IMR-90 (cell line): ENCODE results near the gene HELZ. TPM values are rescaled to one million over a fixed set of nuclear protein-coding genes. Genes with fewer than 3 reads are reported as not detected.

Source experiments
- ATAC-seq: fragments of 200-7000 bp; cut with Tn5 transposase; 2 replicates; pipeline ENCODE4 v1.9.1; 2020; ENCODE audit warnings: low read depth, mild to moderate bottlenecking, moderate library complexity
- BruUV-seq: library from RNA; stranded (reverse); fragments of 400-500 nt; replicated peaks from 2 replicates; lab custom pipeline; 2021; lab: Mats Ljungman, UMichigan
- CTCF ChIA-PET: fragments of 300-600 bp; formaldehyde crosslinking; extraction: SDS; loops from one replicate; lab custom pipeline; 2021; ENCODE audit warnings: antibody characterized with exemption; lab: Yijun Ruan, JAX
- POLR2A ChIA-PET: fragments of 300-600 bp; sonication (Branson Sonifier 250); formaldehyde crosslinking; loops from one replicate; lab custom pipeline; 2022; ENCODE audit warnings: antibody characterized with exemption; ENCODE audit not compliant: unreplicated experiment; lab: Charles Lee
- DNase-seq: peaks from one replicate; pipeline ENCODE4 v3.0.0; 2013
- H2AFZ ChIP-seq: replicated peaks from 2 replicates; pipeline ENCODE3; 2013; ENCODE audit warnings: low read length, mild to moderate bottlenecking; ENCODE audit not compliant: poor library complexity
- H2AK5ac ChIP-seq: 2 replicates; pipeline ENCODE4 v1.6.1; 2013; ENCODE audit warnings: low read depth, low read length, inconsistent platforms
- H2AK9ac ChIP-seq: replicated peaks from 2 replicates; pipeline ENCODE3; 2013; ENCODE audit warnings: mild to moderate bottlenecking, low read depth, low read length, moderate library complexity; ENCODE audit not compliant: poor library complexity
- H2BK120ac ChIP-seq: 2 replicates; pipeline ENCODE4 v1.6.1; 2013; ENCODE audit warnings: low read depth, low read length, inconsistent platforms
- H2BK15ac ChIP-seq: 3 replicates; pipeline ENCODE4 v1.6.1; 2013; ENCODE audit warnings: low read depth, low read length, inconsistent platforms
- H2BK20ac ChIP-seq: 2 replicates; pipeline ENCODE4 v1.6.1; 2013; ENCODE audit warnings: low read depth, mild to moderate bottlenecking, inconsistent platforms, low read length, moderate library complexity
- H2BK5ac ChIP-seq: 2 replicates; pipeline ENCODE4 v1.6.1; 2013; ENCODE audit warnings: mild to moderate bottlenecking, low read depth, low read length, inconsistent platforms; ENCODE audit not compliant: poor library complexity, severe bottlenecking
- H3K14ac ChIP-seq: replicated peaks from 2 replicates; pipeline ENCODE4 v1.6.1; 2013; ENCODE audit warnings: low read depth, low read length, inconsistent platforms
- H3K18ac ChIP-seq: 2 replicates; pipeline ENCODE4 v1.6.1; 2013; ENCODE audit warnings: low read depth, low read length, control low read depth
- H3K23ac ChIP-seq: 2 replicates; pipeline ENCODE4 v1.6.1; 2013; ENCODE audit warnings: low read depth, low read length, inconsistent platforms
- H3K27ac ChIP-seq: 2 replicates; pipeline ENCODE4 v1.5.1; 2013; ENCODE audit warnings: mild to moderate bottlenecking, control low read depth, low read length; ENCODE audit not compliant: insufficient read depth
- H3K27me3 ChIP-seq: 2 replicates; pipeline ENCODE4 v1.6.1; 2013; ENCODE audit warnings: low read length; ENCODE audit not compliant: control insufficient read depth, insufficient read depth
- H3K36me3 ChIP-seq: 2 replicates; pipeline ENCODE4 v1.6.1; 2013; ENCODE audit warnings: low read length, mixed read lengths; ENCODE audit not compliant: control insufficient read depth, insufficient read depth
- H3K4ac ChIP-seq: 2 replicates; pipeline ENCODE4 v1.6.1; 2013; ENCODE audit warnings: low read depth, low read length, inconsistent platforms
- H3K4me1 ChIP-seq: 2 replicates; pipeline ENCODE4 v1.6.1; 2013; ENCODE audit warnings: low read length, mixed read lengths; ENCODE audit not compliant: control insufficient read depth, insufficient read depth
- H3K4me2 ChIP-seq: 2 replicates; pipeline ENCODE4 v1.6.1; 2013; ENCODE audit warnings: low read depth, mild to moderate bottlenecking, control low read depth, low read length, moderate library complexity
- H3K4me3 ChIP-seq: 2 replicates; pipeline ENCODE4 v1.5.1; 2013; ENCODE audit warnings: low read depth, mild to moderate bottlenecking, control low read depth, low read length, moderate library complexity; ENCODE audit not compliant: insufficient read depth
- H3K56ac ChIP-seq: 2 replicates; pipeline ENCODE4 v1.6.1; 2013; ENCODE audit warnings: low read length, inconsistent platforms; ENCODE audit not compliant: insufficient read depth; ENCODE audit errors: extremely low read depth
- H3K79me1 ChIP-seq, 2 experiments: 2 replicates each; pipeline ENCODE4 v1.6.1; 2013; ENCODE audit warnings: low read length in 2 of 2, inconsistent platforms in 1 of 2, low read depth in 1 of 2
- H3K9ac ChIP-seq: 2 replicates; pipeline ENCODE4 v1.6.1; 2013; ENCODE audit warnings: low read depth, low read length, control low read depth
- H3K9me1 ChIP-seq: 2 replicates; pipeline ENCODE4 v1.6.1; 2013; ENCODE audit warnings: low read length, inconsistent platforms; ENCODE audit not compliant: insufficient read depth
- H3K9me3 ChIP-seq: 2 replicates; pipeline ENCODE4 v1.6.1; 2013; ENCODE audit warnings: low read length; ENCODE audit not compliant: control insufficient read depth, insufficient read depth
- H4K20me1 ChIP-seq: 2 replicates; pipeline ENCODE4 v1.6.1; 2013; ENCODE audit warnings: low read length, inconsistent platforms; ENCODE audit not compliant: insufficient read depth
- H4K5ac ChIP-seq: 2 replicates; pipeline ENCODE4 v1.6.1; 2013; ENCODE audit warnings: mild to moderate bottlenecking, low read depth, low read length, control low read depth
- H4K8ac ChIP-seq, 2 experiments: 2 replicates each; pipeline ENCODE4 v1.6.1; 2013; ENCODE audit warnings: low read depth in 2 of 2, low read length in 2 of 2, control low read depth in 1 of 2, inconsistent platforms in 1 of 2
- H4K91ac ChIP-seq: 2 replicates; pipeline ENCODE4 v1.6.1; 2013; ENCODE audit warnings: low read depth, low read length, inconsistent platforms; ENCODE audit not compliant: insufficient read depth
- BHLHE40 ChIP-seq: fragments of 150-350 bp; IDR thresholded peaks from 2 replicates; pipeline ENCODE4 v1.6.1; 2016; ENCODE audit warnings: mild to moderate bottlenecking, low read depth, low read length
- CEBPB ChIP-seq: IDR thresholded peaks from 2 replicates; pipeline ENCODE4 v1.6.1; 2012; ENCODE audit warnings: low read depth, low read length, improper control_type of control experiment
- CHD1 ChIP-seq: IDR thresholded peaks from 2 replicates; pipeline ENCODE4 v1.6.1; 2012; ENCODE audit warnings: low read depth, low read length, improper control_type of control experiment
- FOS ChIP-seq: fragments of 150-350 bp; IDR thresholded peaks from 2 replicates; pipeline ENCODE4 v1.6.1; 2016; ENCODE audit warnings: low read depth, low read length
- MAFK ChIP-seq: IDR thresholded peaks from 2 replicates; pipeline ENCODE4 v1.6.1; 2012; ENCODE audit warnings: low read depth, low read length, improper control_type of control experiment
- MAZ ChIP-seq: IDR thresholded peaks from 2 replicates; pipeline ENCODE4 v1.6.1; 2012; ENCODE audit warnings: low read depth, mild to moderate bottlenecking, low read length, improper control_type of control experiment, moderate library complexity, borderline replicate concordance
- MXI1 ChIP-seq: IDR thresholded peaks from 2 replicates; pipeline ENCODE4 v1.6.1; 2012; ENCODE audit warnings: low read depth, mild to moderate bottlenecking, low read length, moderate library complexity, borderline replicate concordance
- NFE2L2 ChIP-seq: fragments of 150-350 bp; IDR thresholded peaks from 2 replicates; pipeline ENCODE4 v1.6.1; 2016; ENCODE audit warnings: low read depth, mild to moderate bottlenecking, low read length
- POLR2A ChIP-seq: IDR thresholded peaks from 2 replicates; pipeline ENCODE4 v1.6.1; 2012; ENCODE audit warnings: mild to moderate bottlenecking, low read depth, low read length
- RAD21 ChIP-seq: IDR thresholded peaks from 2 replicates; pipeline ENCODE4 v1.6.1; 2012; ENCODE audit warnings: low read length, improper control_type of control experiment
- RFX5 ChIP-seq: IDR thresholded peaks from 2 replicates; pipeline ENCODE4 v1.8.0; 2012; ENCODE audit warnings: low read depth, mild to moderate bottlenecking, low read length, moderate library complexity
- SMC3 ChIP-seq: fragments of 150-350 bp; IDR thresholded peaks from 2 replicates; pipeline ENCODE4 v1.6.1; 2016; ENCODE audit warnings: low read depth, mild to moderate bottlenecking, antibody characterized with exemption, low read length, moderate library complexity
- WGBS, 2 experiments: methylation state at CpG; one replicate each; pipeline versions ENCODE4 v1.1.5 to v1.1.7; 2013; ENCODE audit warnings: missing lambda C conversion rate in 2 of 2; ENCODE audit not compliant: insufficient read length in 1 of 2; ENCODE audit errors: extremely low coverage in 2 of 2; 5-methylcytosine and 5-hydroxymethylcytosine counted together
- dilution Hi-C: fragments of 300-500 bp; cut with HindIII; formaldehyde crosslinking; loops from one replicate; pipeline ENCODE4 v1.14.3; 2018; ENCODE audit warnings: low sequenced_read_pairs; ENCODE audit not compliant: unreplicated experiment
- in situ Hi-C: fragments of 300-500 bp; cut with MboI; formaldehyde crosslinking; loops from 3 replicates; pipeline ENCODE4 v1.14.3; 2019; ENCODE audit warnings: low sequenced_read_pairs, inconsistent platforms, mixed read lengths
- intact Hi-C: fragments of 100-400 bp; cut with micrococcal nuclease; formaldehyde crosslinking; loops from 2 replicates; pipeline ENCODE4 v1.10.0; 2022
- polyA plus RNA-seq, 3 experiments: library from polyadenylated mRNA; depleted of rRNA; stranded (reverse); fragments of >200 nt; gene quantifications; 2 replicates each; pipeline ENCODE4 v1.2.3, GENCODE V29; 2012; ENCODE audit warnings: low replicate concordance in 1 of 3
- total RNA-seq: library from RNA; depleted of rRNA; stranded (reverse); fragments of >200 nt; gene quantifications from 2 replicates; pipeline ENCODE4 v1.2.3, GENCODE V29; 2012
- TF ChIP-seq, protein P1 (sequence below): fragments of 150-350 bp; IDR thresholded peaks from 2 replicates; pipeline ENCODE4 v1.6.1; 2016; ENCODE audit warnings: low read depth, mild to moderate bottlenecking, low read length, moderate library complexity, borderline replicate concordance
- TF ChIP-seq, protein P2 (sequence below): conservative IDR thresholded peaks from 2 replicates; pipeline ENCODE4 v1.5.1; 2012; ENCODE audit warnings: mild to moderate bottlenecking, low read depth, low read length, improper control_type of control experiment
- TF ChIP-seq, protein P3 (sequence below): fragments of 150-350 bp; IDR thresholded peaks from 2 replicates; pipeline ENCODE4 v1.6.1; 2017; ENCODE audit warnings: mild to moderate bottlenecking, antibody characterized with exemption, low read length, low read depth

HELZ gene
- total and polyA plus RNA-seq, 2 of the 4 experiments (the other 2 are of a cell fraction), result 8.0 to 60.6 TPM

DNA sequence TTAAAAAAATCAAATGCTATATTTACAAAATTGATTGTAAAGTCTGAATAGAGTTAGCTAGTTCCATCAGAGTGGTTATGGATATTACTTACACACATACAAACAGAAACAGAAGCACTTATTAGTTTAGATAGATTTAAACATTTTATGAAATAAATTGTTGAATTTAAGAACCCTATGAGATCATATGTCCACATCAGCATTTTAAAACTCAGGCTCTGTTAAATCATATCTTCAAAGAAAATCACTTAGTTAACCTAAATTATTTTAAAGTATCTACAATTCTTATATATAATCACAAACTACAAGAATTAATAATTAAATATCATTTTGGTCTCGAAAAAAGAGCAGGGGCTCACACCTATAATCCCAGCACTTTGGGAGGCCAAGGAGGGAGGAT is 42.5 kb downstream of the HELZ start:
- Histone ChIP-seq H3K27me3 (no peaks in the 10 kb centered on the region), H2AK5ac (no peak overlapping the region), H3K4me1 (no peaks in the 10 kb centered on the region), H3K36me3 (peaks cover 19% of the 10 kb centered on the region), H3K4ac (no peak overlapping the region), H3K23ac (no peak overlapping the region), H2AK9ac (no peak overlapping the region), H2BK120ac (no peak overlapping the region), H4K91ac (no peak overlapping the region), H3K9me1 (peaks cover 2% of the 10 kb centered on the region; the same call in 1 of the 2 replicates), H3K4me3 (no peak overlapping the region), H3K18ac (no peak overlapping the region), H3K9ac (no peak overlapping the region), H3K27ac (no peak overlapping the region), H2BK15ac (no peak overlapping the region), H4K8ac (no peak overlapping the region), H3K14ac (no peak overlapping the region), H4K5ac (no peak overlapping the region), H4K20me1 (no peaks in the 10 kb centered on the region; the same call in 1 of the 2 replicates), H3K9me3 (no peaks in the 10 kb centered on the region), H3K4me2 (no peak overlapping the region), H2BK5ac (no peak overlapping the region), H3K79me1 (peaks cover 13 to 33% of the 10 kb centered on the region in 2 experiments; a peak in 3 of 4 replicates), H3K56ac (no peak overlapping the region), H2BK20ac (no peak overlapping the region), H2AFZ (no peak overlapping the region)
- no CpG with 5 or more reads among the region's 1 CpG for WGBS, 2 experiments
- dilution Hi-C loops, result no loop called here
- in situ Hi-C loops, result no loop called here
- ATAC-seq, result no peak
- TF ChIP-seq, protein P1, sequence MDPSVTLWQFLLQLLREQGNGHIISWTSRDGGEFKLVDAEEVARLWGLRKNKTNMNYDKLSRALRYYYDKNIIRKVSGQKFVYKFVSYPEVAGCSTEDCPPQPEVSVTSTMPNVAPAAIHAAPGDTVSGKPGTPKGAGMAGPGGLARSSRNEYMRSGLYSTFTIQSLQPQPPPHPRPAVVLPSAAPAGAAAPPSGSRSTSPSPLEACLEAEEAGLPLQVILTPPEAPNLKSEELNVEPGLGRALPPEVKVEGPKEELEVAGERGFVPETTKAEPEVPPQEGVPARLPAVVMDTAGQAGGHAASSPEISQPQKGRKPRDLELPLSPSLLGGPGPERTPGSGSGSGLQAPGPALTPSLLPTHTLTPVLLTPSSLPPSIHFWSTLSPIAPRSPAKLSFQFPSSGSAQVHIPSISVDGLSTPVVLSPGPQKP, result no peak
- no peak for TF ChIP-seq FOS
- TF ChIP-seq RAD21, result no peak
- no peak for TF ChIP-seq SMC3
- no peak for TF ChIP-seq CHD1
- TF ChIP-seq, protein P2, sequence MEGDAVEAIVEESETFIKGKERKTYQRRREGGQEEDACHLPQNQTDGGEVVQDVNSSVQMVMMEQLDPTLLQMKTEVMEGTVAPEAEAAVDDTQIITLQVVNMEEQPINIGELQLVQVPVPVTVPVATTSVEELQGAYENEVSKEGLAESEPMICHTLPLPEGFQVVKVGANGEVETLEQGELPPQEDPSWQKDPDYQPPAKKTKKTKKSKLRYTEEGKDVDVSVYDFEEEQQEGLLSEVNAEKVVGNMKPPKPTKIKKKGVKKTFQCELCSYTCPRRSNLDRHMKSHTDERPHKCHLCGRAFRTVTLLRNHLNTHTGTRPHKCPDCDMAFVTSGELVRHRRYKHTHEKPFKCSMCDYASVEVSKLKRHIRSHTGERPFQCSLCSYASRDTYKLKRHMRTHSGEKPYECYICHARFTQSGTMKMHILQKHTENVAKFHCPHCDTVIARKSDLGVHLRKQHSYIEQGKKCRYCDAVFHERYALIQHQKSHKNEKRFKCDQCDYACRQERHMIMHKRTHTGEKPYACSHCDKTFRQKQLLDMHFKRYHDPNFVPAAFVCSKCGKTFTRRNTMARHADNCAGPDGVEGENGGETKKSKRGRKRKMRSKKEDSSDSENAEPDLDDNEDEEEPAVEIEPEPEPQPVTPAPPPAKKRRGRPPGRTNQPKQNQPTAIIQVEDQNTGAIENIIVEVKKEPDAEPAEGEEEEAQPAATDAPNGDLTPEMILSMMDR, result no peak
- TF ChIP-seq, protein P3, sequence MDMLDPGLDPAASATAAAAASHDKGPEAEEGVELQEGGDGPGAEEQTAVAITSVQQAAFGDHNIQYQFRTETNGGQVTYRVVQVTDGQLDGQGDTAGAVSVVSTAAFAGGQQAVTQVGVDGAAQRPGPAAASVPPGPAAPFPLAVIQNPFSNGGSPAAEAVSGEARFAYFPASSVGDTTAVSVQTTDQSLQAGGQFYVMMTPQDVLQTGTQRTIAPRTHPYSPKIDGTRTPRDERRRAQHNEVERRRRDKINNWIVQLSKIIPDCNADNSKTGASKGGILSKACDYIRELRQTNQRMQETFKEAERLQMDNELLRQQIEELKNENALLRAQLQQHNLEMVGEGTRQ, result no peak
- no peak for TF ChIP-seq POLR2A
- no peak for TF ChIP-seq CEBPB
- TF ChIP-seq RFX5, result no peak
- TF ChIP-seq MAFK, result no peak
- TF ChIP-seq MXI1, result no peak
- TF ChIP-seq BHLHE40, result no peak
- no peak for TF ChIP-seq MAZ
- TF ChIP-seq NFE2L2, result no peak
- BruUV-seq, result no TSS peak
- ChIA-PET POLR2A (no interaction called here), CTCF (interaction anchor here (0.5 to 0.9 kb wide), 2 partner anchors 103 to 584 kb away, joined by 3 read pairs; no protein-coding TSS in a partner anchor)
- intact Hi-C loops, result no loop called here
- no peak for DNase-seq
